Glutamatergic neuron (in vitro differentiated cells): ENCODE results near the gene TRIM33. TPM values are rescaled to one million over a fixed set of nuclear protein-coding genes. Genes with fewer than 3 reads are reported as not detected.

Experiments
- DNase-seq: peaks from one replicate; pipeline ENCODE4 v3.0.0; 2022
- H3K27ac Mint-ChIP-seq: one replicate; pipeline ENCODE4 v1.8.0; 2020; ENCODE audit warnings: mild to moderate bottlenecking, mixed read lengths, inconsistent platforms; ENCODE audit not compliant: unreplicated experiment
- H3K27me3 Mint-ChIP-seq: one replicate; pipeline ENCODE4 v1.8.0; 2020; ENCODE audit warnings: mild to moderate bottlenecking, moderate library complexity, mixed read lengths, inconsistent platforms; ENCODE audit not compliant: unreplicated experiment
- H3K36me3 Mint-ChIP-seq: one replicate; pipeline ENCODE4 v1.8.0; 2020; ENCODE audit warnings: mild to moderate bottlenecking, mixed read lengths, inconsistent platforms; ENCODE audit not compliant: unreplicated experiment
- H3K4me1 Mint-ChIP-seq: one replicate; pipeline ENCODE4 v1.8.0; 2020; ENCODE audit warnings: mild to moderate bottlenecking, low read depth, mixed read lengths, inconsistent platforms; ENCODE audit not compliant: unreplicated experiment
- H3K4me3 Mint-ChIP-seq: one replicate; pipeline ENCODE4 v1.8.0; 2020; ENCODE audit warnings: mild to moderate bottlenecking, mixed read lengths, inconsistent platforms; ENCODE audit not compliant: unreplicated experiment
- H3K9me3 Mint-ChIP-seq: one replicate; pipeline ENCODE4 v1.8.0; 2020; ENCODE audit warnings: mild to moderate bottlenecking, moderate library complexity, mixed read lengths, inconsistent platforms; ENCODE audit not compliant: unreplicated experiment
- CTCF ChIP-seq: fragments of 200-600 bp; sonication (generic); IDR thresholded peaks from one replicate; pipeline ENCODE4 v1.5.0; 2021; ENCODE audit not compliant: partially characterized antibody, unreplicated experiment
- total RNA-seq: library from RNA; stranded (reverse); fragmentation: NEBNext Ultra II Directional; extraction: Animal tissue kit (Norgen Biotek cat#: 25700); gene quantifications from one replicate; pipeline ENCODE4 v1.2.1, GENCODE V29; 2021; ENCODE audit not compliant: unreplicated experiment

TRIM33 gene
- total RNA-seq, 1 donor from 2014 or later, result 69.3 TPM

DNA sequence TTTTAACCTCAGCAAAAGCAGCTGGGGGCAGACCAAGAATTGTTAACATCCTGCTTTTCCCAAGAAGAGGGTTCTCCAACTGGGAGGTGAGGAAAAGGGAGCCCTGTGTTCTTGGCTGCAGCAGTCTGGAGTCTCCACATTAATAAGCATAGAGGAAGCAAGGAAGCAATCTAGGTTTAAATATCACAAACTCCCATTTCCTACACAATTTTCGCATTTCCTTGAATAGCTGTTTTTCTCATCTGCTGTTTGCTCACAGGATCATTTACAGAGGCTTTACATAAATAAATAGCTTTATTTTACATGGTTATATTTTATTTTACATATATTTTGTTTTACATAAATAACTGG is 124.0 kb downstream of the TRIM33 start:
- no peak for TF ChIP-seq CTCF
- Mint-ChIP-seq H3K36me3 (peaks cover 14% of the 10 kb centered on the region), H3K27ac (no peak overlapping the region), H3K4me1 (peaks cover 2% of the 10 kb centered on the region), H3K9me3 (peaks cover 10% of the 10 kb centered on the region), H3K4me3 (no peak overlapping the region), H3K27me3 (peaks cover 7% of the 10 kb centered on the region)
- DNase-seq, result no peak

DNA sequence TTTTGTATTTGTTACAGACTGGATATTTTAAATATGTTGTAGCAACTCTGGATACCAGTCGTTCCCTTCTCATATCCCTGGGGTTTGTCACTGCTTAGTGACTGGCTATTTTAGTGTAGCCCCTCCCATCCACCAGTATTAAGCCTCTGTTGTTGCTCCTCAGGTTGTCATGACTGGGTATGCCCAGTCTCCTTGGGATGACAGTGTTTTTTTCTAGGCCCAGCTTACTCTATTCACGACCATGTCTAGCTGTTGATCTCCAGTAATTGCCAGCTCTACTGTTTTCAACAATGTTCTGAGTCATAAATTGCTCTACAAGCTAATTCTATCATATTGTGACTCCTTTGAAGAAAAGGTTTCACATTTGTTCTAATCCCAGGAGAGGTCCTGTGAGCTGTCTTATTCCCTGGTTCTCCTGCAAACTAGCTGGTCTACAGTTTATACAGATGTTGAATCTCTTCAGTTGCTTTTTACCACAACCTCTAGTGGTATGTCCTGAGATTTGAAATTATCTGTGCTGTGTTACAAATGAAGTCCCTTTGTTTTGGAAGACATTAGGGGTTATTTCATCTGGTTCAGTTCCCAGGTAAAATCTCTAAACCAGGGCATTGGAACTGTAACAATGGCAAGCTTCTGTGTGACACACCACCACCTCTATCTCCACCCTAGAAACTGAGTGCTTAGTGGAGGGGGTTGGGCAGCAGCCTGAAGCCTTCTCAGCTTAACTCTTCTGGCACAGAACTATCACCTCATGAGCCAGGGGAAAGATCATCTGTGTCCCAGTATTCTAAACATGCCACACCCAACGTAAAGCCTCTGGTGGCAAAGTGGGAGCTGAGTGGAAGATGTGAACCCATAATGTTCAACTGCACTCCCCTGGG is 124.6 kb downstream of the TRIM33 start:
- Mint-ChIP-seq H3K4me3 (no peak overlapping the region), H3K36me3 (peaks cover 20% of the 10 kb centered on the region), H3K27ac (peak overlapping the region; percentile 18), H3K9me3 (peaks cover 10% of the 10 kb centered on the region), H3K4me1 (peaks cover 2% of the 10 kb centered on the region), H3K27me3 (peaks cover 7% of the 10 kb centered on the region)
- DNase-seq, result no peak
- no peak for TF ChIP-seq CTCF

GRCh38 chr1:114384922-114385321 is 126.1 kb downstream of the TRIM33 start:
- H3K27me3 Mint-ChIP-seq, result peaks cover 7% of the 10 kb centered on the region
- TF ChIP-seq CTCF, result no peak
- H3K27ac Mint-ChIP-seq, result no peak overlapping the region
- H3K4me3 Mint-ChIP-seq, result no peak overlapping the region
- H3K4me1 Mint-ChIP-seq, result peaks cover 2% of the 10 kb centered on the region
- H3K9me3 Mint-ChIP-seq, result peaks cover 10% of the 10 kb centered on the region
- no peak for DNase-seq
- peaks cover 25% of the 10 kb centered on the region for H3K36me3 Mint-ChIP-seq

GRCh38 chr1:114379987-114380386 is 131.0 kb downstream of the TRIM33 start:
- H3K27ac Mint-ChIP-seq, result no peak overlapping the region
- H3K9me3 Mint-ChIP-seq, result peaks cover 4% of the 10 kb centered on the region
- H3K36me3 Mint-ChIP-seq, result peaks cover 44% of the 10 kb centered on the region
- H3K4me3 Mint-ChIP-seq, result no peak overlapping the region
- no peak for DNase-seq
- no peak for TF ChIP-seq CTCF
- H3K27me3 Mint-ChIP-seq, result no peaks in the 10 kb centered on the region
- no peaks in the 10 kb centered on the region for H3K4me1 Mint-ChIP-seq

- DNase-seq, result no peak
- no peaks in the 10 kb centered on the region for H3K27me3 Mint-ChIP-seq
- H3K4me3 Mint-ChIP-seq, result no peak overlapping the region
- H3K27ac Mint-ChIP-seq, result no peak overlapping the region
- H3K9me3 Mint-ChIP-seq, result peaks cover 2% of the 10 kb centered on the region
- TF ChIP-seq CTCF, result no peak
- H3K4me1 Mint-ChIP-seq, result no peaks in the 10 kb centered on the region
- peaks cover 44% of the 10 kb centered on the region for H3K36me3 Mint-ChIP-seq
These were observed 131.6 kb downstream of the TRIM33 start for GRCh38 chr1:114379358-114379757.
